Measurements from ENCODE around the gene RNF135.
"Not testable (repeated sequence)": the region's sequence is repeated elsewhere in the genome, so short reads cannot be mapped to it uniquely, and the experiment has no call there.

The RNF135 gene

DNA sequence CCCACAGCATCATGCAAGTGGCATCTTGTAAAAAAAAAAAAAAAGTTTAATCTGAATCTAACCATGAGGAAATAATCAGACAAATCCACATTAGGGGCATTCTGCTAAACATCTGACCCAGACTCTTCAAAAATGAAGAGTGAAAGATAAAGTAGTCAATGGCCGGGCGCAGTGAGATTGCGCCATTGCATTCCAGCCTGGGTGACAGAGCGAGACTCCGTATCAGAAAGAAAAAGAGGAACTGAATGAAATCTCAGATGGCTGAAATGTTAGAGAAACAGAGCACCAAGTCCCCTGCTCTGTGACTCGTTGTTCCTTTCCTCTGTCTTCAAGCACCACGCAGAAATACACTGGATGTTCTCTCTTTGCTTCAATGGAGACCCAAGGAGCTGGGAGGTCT is 12.7 kb upstream of the RNF135 start:
- Histone ChIP-seq H3K36me3 (ENCODE audit: control insufficient read depth in 1 of 2, insufficient read depth in 2 of 2, low read length in 2 of 2) (no peaks in the 10 kb centered on the region), H3K27me3 (ENCODE audit: low read depth, low read length) (no peaks in the 10 kb centered on the region), H3K4me3 (ENCODE audit: low read depth in 1 of 2, low read length in 2 of 2) (no peak overlapping the region), H3K9me3 (ENCODE audit: control insufficient read depth in 1 of 2, low read length in 2 of 2) (no peaks in the 10 kb centered on the region), H3K4me1 (ENCODE audit: control insufficient read depth in 1 of 2, insufficient read depth in 2 of 2, low read length in 2 of 2) (peaks cover 0 to 7% of the 10 kb centered on the region in 2 donors), H3K27ac (ENCODE audit: low read length) (peak overlapping the region; percentile 20)

DNA sequence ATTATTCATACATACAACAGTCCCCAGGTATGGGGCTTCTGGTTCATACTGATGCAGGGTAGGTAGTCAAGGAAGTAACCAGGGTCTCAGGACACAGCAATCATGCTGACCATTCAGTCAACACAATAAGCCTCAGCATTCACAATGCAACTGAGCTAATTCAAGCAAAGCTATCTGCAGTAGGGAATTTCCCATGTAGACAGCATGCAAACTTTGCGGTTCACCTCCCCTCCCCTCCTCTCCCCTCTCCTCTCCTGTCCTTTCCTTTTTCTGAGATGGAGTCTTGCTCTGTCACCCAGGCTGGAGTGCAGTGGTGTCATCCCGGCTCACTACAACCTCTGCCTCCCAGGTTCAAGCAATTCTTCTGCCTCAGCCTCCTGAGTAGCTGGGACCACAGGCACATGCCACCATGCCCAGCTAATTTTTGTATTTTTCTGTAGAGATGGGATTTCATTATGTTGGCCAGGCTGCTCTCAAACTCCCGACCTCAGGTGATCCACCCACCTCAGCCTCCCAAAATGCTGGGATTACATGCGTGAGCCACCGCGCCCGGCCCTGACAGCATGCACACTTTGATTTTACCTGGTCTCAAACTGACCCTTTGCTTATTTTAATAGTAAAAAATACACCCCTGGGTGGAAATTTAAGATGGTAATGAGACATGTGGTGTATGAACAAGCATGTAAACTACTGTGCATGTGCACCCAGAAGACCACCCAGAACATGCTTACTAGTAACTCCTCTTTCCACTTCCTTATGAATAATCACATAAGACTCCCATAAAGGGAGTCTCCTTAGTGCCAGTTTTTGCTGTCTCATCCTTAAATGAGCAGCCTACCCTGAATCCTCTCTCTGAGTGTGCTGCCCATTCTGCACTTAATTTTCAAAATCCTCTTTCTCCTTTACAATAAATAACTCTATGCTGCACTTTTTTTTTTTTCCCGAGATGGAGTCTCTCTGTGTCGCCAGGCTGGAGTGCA is 9.3 kb upstream of the RNF135 start:
- Histone ChIP-seq H3K9me3 (ENCODE audit: control insufficient read depth in 1 of 2, low read length in 2 of 2) (no peaks in the 10 kb centered on the region), H3K27me3 (ENCODE audit: low read depth, low read length) (no peaks in the 10 kb centered on the region), H3K4me1 (ENCODE audit: control insufficient read depth in 1 of 2, insufficient read depth in 2 of 2, low read length in 2 of 2) (peaks cover 0 to 3% of the 10 kb centered on the region in 2 donors), H3K27ac (ENCODE audit: low read length) (no peak overlapping the region), H3K36me3 (ENCODE audit: control insufficient read depth in 1 of 2, insufficient read depth in 2 of 2, low read length in 2 of 2) (no peaks in the 10 kb centered on the region), H3K4me3 (ENCODE audit: low read depth in 1 of 2, low read length in 2 of 2) (no peak overlapping the region)

- H3K4me1 ChIP-seq (ENCODE audit: control insufficient read depth in 1 of 2, insufficient read depth in 2 of 2, low read length in 2 of 2): not testable (repeated sequence)
Measured at GRCh38 chr17:30964312-30964711, 6.5 kb upstream of the RNF135 start.

DNA sequence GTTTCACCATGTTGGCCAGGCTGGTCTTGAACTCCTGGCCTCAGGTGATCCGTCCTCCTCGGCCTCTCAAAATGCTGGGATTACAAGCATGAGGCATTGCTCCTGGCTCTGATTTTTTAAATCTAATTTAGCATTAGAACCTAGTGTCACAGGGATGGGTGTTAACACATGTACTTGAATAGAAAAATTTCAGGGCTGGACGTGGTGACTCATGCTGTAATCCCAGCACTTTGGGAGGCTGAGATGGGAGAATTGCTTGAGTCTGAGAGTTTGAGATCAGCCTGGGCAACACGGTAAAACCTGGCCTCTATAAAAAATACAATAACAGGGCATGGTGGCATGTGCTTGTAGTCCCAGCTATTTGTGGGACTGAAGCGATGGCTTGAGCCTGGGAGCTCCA is 6.0 kb upstream of the RNF135 start:
- Histone ChIP-seq H3K27ac (ENCODE audit: low read length) (no peak overlapping the region), H3K27me3 (ENCODE audit: low read depth, low read length) (no peaks in the 10 kb centered on the region), H3K36me3 (ENCODE audit: control insufficient read depth in 1 of 2, insufficient read depth in 2 of 2, low read length in 2 of 2) (no peaks in the 10 kb centered on the region), H3K4me1 (ENCODE audit: control insufficient read depth in 1 of 2, insufficient read depth in 2 of 2, low read length in 2 of 2) (no peaks in the 10 kb centered on the region), H3K4me3 (ENCODE audit: low read depth in 1 of 2, low read length in 2 of 2) (no peak overlapping the region), H3K9me3 (ENCODE audit: control insufficient read depth in 1 of 2, low read length in 2 of 2) (no peaks in the 10 kb centered on the region)

More at GRCh38 chr17:30964312-30964711, 6.5 kb upstream of the RNF135 start:
- not testable (repeated sequence) for H3K4me3 ChIP-seq (ENCODE audit: low read depth in 1 of 2, low read length in 2 of 2); H3K27ac ChIP-seq (ENCODE audit: low read length); H3K27me3 ChIP-seq (ENCODE audit: low read depth, low read length); H3K9me3 ChIP-seq (ENCODE audit: control insufficient read depth in 1 of 2, low read length in 2 of 2); H3K36me3 ChIP-seq (ENCODE audit: control insufficient read depth in 1 of 2, insufficient read depth in 2 of 2, low read length in 2 of 2)

DNA sequence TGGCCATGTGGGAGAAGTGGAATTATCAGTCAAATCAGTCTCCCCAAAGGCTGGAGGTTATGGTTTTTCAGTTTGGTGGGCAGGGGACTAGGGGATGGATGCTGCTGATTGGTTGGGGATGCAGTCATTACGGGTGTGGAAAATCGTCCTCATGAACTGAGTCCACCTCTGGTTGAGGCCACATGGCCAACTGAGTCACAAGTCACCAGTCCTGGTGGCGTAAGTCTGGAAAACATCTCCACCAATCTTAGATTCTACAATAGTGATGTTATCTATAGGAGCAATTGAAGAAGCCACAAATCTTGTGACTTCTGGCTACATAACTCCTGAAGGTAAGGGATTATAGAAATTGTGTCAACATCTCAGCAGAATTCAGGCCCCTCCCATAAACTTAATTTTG is 5.2 kb upstream of the RNF135 start:
- H3K27ac ChIP-seq (ENCODE audit: low read length): no peak overlapping the region
- no peak overlapping the region for H3K4me3 ChIP-seq (ENCODE audit: low read depth in 1 of 2, low read length in 2 of 2)
- H3K36me3 ChIP-seq (ENCODE audit: control insufficient read depth in 1 of 2, insufficient read depth in 2 of 2, low read length in 2 of 2): no peaks in the 10 kb centered on the region
- H3K4me1 ChIP-seq (ENCODE audit: control insufficient read depth in 1 of 2, insufficient read depth in 2 of 2, low read length in 2 of 2): no peaks in the 10 kb centered on the region
- no peaks in the 10 kb centered on the region for H3K9me3 ChIP-seq (ENCODE audit: control insufficient read depth in 1 of 2, low read length in 2 of 2)
- no peaks in the 10 kb centered on the region for H3K27me3 ChIP-seq (ENCODE audit: low read depth, low read length)

DNA sequence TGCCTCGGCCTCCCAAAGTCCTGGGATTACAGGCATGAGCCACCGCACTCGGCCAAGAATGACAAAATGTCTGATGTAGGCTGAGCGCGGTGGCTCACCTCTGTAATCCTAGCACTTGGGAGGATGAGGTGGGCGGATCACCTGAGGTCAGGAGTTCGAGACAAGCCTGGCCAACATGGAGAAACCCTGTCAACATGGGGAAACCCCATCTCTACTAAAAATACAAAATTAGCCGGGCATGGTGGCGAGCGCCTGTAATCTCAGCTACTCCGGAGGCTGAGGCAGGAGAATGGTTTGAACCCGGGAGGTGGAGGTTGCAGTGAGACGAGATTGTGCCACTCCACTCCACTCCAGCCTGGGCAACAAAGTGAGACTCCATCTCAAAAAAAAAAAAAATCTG is 2.9 kb upstream of the RNF135 start:
- not testable (repeated sequence) for H3K27me3 ChIP-seq (ENCODE audit: low read depth, low read length); H3K4me1 ChIP-seq (ENCODE audit: control insufficient read depth in 1 of 2, insufficient read depth in 2 of 2, low read length in 2 of 2); H3K36me3 ChIP-seq (ENCODE audit: control insufficient read depth in 1 of 2, insufficient read depth in 2 of 2, low read length in 2 of 2); H3K4me3 ChIP-seq (ENCODE audit: low read depth in 1 of 2, low read length in 2 of 2); H3K27ac ChIP-seq (ENCODE audit: low read length); H3K9me3 ChIP-seq (ENCODE audit: control insufficient read depth in 1 of 2, low read length in 2 of 2)

- no peaks in the 10 kb centered on the region for H3K27me3 ChIP-seq (ENCODE audit: low read depth, low read length)
- H3K36me3 ChIP-seq (ENCODE audit: control insufficient read depth in 1 of 2, insufficient read depth in 2 of 2, low read length in 2 of 2): peaks cover 0 to 3% of the 10 kb centered on the region in 2 donors
- peak overlapping the region; percentile 72 to 92 for H3K4me3 ChIP-seq (ENCODE audit: low read depth in 1 of 2, low read length in 2 of 2)
- H3K27ac ChIP-seq (ENCODE audit: low read length): peak overlapping the region; percentile 80
- peaks cover 0 to 7% of the 10 kb centered on the region in 2 donors for H3K4me1 ChIP-seq (ENCODE audit: control insufficient read depth in 1 of 2, insufficient read depth in 2 of 2, low read length in 2 of 2)
- no peaks in the 10 kb centered on the region for H3K9me3 ChIP-seq (ENCODE audit: control insufficient read depth in 1 of 2, low read length in 2 of 2)
Measured at GRCh38 chr17:30969989-30970830, 629 bp upstream of the RNF135 start.

DNA sequence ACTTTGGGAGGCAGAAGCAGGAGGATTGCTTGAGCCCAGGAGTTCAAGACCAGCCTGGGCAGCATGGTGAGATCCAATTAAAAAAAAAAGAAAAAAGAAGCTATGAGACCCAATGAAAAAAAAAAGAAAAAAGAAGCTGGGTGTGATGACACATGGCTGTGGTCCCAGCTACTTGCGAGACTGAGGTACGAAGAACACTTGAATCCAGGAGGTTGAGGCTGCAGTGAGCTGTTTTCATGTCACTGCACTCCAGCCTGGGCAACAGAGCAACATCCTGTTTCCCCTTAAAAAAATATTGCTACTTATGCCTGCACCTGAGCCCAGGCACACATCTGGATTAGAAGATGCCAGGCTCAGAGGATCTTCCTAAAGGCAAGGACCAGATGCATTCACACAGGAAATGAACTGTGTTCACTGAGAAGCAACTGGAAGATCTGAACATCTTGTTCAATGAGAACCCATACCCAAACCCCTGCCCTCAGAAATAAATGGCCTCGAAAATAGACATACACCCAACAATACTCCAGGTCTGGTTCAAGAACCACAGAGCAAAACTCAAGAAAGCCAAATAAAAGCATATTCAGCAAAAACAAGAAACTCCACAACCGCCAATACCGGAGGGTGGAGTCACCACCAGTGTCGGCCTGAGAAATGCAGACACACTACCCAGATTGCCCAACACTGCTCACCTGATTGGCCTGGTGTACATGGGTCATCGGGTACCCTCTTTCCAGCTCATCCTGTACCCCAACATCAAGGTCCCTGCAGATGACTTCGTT is 4.4 kb downstream of the RNF135 start:
- Histone ChIP-seq H3K4me3 (ENCODE audit: low read depth in 1 of 2, low read length in 2 of 2) (no peak overlapping the region), H3K27ac (ENCODE audit: low read length) (no peak overlapping the region), H3K4me1 (ENCODE audit: control insufficient read depth in 1 of 2, insufficient read depth in 2 of 2, low read length in 2 of 2) (peaks cover 0 to 7% of the 10 kb centered on the region in 2 donors), H3K27me3 (ENCODE audit: low read depth, low read length) (no peaks in the 10 kb centered on the region), H3K36me3 (ENCODE audit: control insufficient read depth in 1 of 2, insufficient read depth in 2 of 2, low read length in 2 of 2) (peaks cover 0 to 8% of the 10 kb centered on the region in 2 donors), H3K9me3 (ENCODE audit: control insufficient read depth in 1 of 2, low read length in 2 of 2) (no peaks in the 10 kb centered on the region)

DNA sequence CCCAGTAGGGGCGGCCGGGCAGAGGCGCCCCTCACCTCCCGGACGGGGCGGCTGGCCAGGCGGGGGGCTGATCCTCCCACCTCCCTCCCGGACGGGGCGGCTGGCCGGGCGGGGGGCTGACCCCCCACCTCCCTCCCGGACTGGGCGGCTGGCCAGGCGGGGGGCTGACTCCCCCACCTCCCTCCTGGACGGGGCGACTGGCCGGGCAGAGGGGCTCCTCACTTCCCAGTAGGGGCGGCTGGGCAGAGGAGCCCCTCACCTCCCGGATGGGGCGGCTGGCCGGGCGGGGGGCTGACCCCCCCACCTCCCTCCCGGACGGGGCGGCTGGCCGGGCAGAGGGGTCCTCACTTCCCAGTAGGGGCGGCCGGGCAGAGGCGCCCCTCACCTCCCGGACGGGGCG is 9.1 kb downstream of the RNF135 start:
- peaks cover 5 to 12% of the 10 kb centered on the region in 2 donors for H3K36me3 ChIP-seq (ENCODE audit: control insufficient read depth in 1 of 2, insufficient read depth in 2 of 2, low read length in 2 of 2)
- not testable (repeated sequence) for H3K27me3 ChIP-seq (ENCODE audit: low read depth, low read length); H3K9me3 ChIP-seq (ENCODE audit: control insufficient read depth in 1 of 2, low read length in 2 of 2); H3K4me3 ChIP-seq (ENCODE audit: low read depth in 1 of 2, low read length in 2 of 2); H3K4me1 ChIP-seq (ENCODE audit: control insufficient read depth in 1 of 2, insufficient read depth in 2 of 2, low read length in 2 of 2); H3K27ac ChIP-seq (ENCODE audit: low read length)

DNA sequence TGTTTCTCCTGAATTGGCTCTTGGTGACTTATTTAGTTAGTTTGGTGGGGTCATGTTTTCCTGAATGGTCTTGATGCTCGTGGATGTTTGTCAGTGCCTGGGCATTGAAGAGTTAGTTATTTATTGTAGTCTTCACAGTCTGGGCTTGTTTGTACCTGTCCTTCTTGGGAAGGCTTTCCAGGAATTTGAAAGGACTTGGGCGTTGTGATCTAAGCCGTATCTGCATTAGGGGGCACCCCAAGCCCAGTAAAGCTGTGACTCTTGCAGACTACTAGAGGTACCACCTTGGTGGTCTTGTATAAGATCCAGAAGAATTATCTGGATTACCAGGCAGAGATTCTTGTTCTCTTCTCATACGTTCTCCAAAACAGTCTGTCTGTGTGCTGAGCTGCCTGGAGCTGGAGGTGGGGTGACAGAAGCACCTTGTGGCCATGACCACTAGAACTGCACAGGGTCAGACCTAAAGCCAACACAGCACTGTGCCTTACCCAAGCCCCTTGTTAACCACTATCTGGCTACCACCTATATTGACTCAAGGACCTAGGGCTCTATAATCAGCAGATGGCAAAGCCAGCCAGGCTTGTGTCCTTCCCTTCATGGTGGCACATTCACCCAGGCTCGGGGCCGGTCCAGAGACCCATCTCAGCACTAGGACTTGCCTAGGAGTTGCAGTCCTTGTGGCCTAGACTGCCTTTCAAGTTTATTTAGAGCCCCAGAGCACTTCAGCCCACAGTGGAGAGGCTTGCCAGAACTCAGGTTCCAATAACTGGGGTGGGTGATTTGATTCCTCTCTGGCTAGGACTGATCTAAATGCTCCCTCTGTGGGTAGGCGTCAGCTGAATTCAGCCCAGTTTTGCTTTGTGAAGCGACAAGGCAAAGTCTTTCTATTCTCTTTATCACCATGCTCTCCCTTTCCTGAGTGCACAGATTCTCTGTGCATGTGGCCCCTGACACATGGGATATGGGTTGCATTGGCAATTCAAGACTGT is 11.0 kb downstream of the RNF135 start:
- no peaks in the 10 kb centered on the region for H3K4me1 ChIP-seq (ENCODE audit: control insufficient read depth in 1 of 2, insufficient read depth in 2 of 2, low read length in 2 of 2)
- H3K27ac ChIP-seq (ENCODE audit: low read length): no peak overlapping the region
- H3K9me3 ChIP-seq (ENCODE audit: control insufficient read depth in 1 of 2, low read length in 2 of 2): no peaks in the 10 kb centered on the region
- no peaks in the 10 kb centered on the region for H3K27me3 ChIP-seq (ENCODE audit: low read depth, low read length)
- H3K4me3 ChIP-seq (ENCODE audit: low read depth in 1 of 2, low read length in 2 of 2): no peak overlapping the region
- H3K36me3 ChIP-seq (ENCODE audit: control insufficient read depth in 1 of 2, insufficient read depth in 2 of 2, low read length in 2 of 2): peaks cover 16 to 22% of the 10 kb centered on the region in 2 donors

Measured in muscle layer of duodenum (tissue), 2 donors.